ENCODE measurements around the gene MGST3.
"Not testable (repeated sequence)": the region's sequence is repeated elsewhere in the genome, so short reads cannot be mapped to it uniquely, and the experiment has no call there.

MGST3 gene

GRCh38 chr1:165698761-165699052 lies 67.7 kb downstream of the MGST3 start:
- no peak for DNase-seq (ENCODE audit: low read depth)

GRCh38 chr1:165699577-165699976 lies 68.5 kb downstream of the MGST3 start:
- no peak for DNase-seq (ENCODE audit: low read depth)

- not testable (repeated sequence) for DNase-seq (ENCODE audit: low read depth)
These were observed 70.9 kb downstream of the MGST3 start for GRCh38 chr1:165701922-165702321.

DNA sequence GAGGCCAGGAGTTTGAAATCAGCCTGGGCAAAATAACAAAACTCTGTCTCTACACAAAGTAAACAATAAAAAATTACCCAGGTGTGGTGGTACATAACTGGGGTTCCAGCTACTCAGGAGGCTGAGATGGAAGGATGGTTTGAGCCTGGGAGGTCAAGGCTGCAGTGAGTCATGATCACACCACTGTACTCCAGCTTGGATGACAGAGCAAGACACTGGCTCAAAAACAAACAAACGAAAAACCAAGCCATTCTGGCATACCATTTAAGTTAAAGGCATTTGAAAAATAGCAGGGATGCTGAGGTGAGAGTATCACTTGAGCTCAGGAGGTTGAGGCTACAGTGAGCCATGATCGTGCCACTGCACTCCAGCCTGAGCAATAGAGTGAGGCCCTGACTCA lies 72.6 kb downstream of the MGST3 start:
- DNase-seq (ENCODE audit: low read depth), result no peak
